GM19351 (cell line): ENCODE data around the gene RPL13A.

Source experiments
- ATAC-seq: cut with Tn5 transposase; IDR thresholded peaks from one replicate; pipeline ENCODE4 v1.9.1; 2021; ENCODE audit warnings: mild to moderate bottlenecking, moderate library complexity; ENCODE audit not compliant: unreplicated experiment

The RPL13A gene

DNA sequence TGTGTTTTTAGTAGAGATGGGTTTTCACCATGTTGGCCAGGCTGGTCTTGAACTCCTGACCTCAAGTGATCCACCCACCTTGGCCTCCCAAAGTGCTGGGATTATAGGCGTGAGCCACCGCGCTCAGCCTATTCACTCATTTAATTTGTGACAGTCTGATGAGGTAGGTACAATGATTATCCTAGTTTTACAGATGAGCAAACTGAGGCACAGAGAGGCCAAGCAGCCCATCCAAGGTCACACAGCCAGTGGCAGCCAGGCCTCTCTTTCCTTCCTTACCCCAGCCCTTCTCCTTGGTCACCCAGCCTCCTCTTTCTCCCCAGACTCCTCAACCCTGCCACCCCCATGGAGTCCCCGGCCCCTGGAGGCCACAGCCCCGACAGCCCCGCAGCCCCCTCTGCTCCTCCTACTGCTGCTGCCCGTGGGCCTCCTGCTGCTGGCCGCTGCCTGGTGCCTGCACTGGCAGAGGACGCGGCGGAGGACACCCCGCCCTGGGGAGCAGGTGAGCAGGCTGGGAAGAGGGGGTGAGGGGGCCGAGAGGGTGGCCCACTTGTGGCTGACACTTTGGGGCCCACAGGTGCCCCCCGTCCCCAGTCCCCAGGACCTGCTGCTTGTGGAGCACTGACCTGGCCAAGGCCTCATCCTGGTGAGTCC lies 7.3 kb upstream of the RPL13A start:
- ATAC-seq: no peak

DNA sequence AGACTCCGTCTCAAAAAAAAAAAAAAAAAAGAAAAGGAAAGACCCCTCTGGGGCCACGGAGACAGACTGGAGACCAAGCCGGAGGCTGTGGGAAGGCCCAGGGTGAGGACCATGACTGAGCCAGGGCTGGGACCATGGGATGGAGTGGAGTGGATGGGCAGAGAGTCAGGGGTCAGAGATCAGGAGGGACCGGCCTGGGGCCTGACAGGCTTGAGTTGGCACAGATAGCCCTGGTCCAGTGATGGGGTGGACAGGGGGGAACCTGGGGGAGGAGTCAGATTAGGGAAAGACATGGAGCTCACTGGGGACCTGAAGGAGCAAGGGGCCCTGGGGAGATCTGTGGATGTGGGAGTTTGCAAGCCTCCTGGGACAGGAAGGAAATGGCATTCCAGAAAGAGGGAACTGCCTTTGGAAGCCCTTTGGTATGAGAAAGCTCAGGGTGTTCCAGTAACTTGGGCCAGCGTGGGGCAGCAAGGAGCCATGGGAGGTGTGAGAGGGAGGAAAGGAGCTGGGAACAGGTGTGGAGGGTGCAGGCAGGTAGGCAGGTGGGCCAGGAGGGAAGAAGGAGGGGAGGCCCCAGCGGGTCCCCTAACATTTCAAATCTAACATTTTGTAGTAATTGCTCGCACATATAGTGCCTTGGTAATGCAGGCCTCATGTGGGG lies 6.3 kb upstream of the RPL13A start:
- ATAC-seq: no peak

DNA sequence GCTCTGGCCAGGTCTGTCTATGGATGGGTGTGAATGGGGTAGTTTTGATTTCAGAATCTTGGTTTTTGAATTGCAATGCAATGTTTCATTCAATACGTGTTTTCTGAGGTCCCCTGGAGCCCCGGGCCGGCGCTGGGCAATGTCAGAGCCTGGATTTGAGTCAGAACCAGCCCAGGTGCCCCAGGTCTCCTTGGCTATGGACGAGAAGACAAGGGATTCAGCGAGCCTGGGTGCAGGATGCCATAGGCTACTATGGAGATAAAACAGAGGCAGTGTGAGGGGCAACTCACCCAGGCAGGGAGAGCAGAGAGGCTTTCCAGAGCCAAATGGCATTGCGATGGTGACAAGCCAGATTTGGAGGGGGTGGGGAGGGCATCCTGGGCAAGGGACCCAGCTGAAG lies 1.2 kb upstream of the RPL13A start:
- no peak for ATAC-seq

DNA sequence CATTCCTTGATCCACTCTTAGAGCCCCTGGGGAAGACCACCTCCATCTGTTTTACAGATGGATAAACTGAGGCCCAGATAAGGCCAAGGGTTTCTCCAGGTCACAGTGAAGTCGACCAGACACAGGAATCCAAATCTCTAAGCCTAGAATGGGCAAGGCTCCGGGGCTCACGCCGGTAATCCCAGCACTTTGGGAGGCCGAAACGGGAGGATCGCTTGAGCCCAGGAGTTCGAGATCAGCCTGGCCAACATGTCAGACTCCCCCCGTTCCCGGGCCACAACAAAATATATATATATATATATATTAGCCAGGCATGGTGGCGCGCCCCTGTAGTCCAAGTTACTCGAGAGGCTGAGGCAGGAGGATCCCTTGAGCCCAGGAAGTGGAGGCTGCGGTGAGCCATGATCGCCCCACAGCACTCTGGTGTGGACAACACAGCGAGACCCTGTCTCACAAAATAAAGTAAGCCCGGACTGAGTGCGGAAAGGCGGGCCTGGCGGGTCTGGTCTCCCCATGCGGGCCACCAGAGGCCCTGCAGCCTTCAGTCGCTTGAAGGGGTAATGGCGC lies 615 bp upstream of the RPL13A start:
- no peak for ATAC-seq

DNA sequence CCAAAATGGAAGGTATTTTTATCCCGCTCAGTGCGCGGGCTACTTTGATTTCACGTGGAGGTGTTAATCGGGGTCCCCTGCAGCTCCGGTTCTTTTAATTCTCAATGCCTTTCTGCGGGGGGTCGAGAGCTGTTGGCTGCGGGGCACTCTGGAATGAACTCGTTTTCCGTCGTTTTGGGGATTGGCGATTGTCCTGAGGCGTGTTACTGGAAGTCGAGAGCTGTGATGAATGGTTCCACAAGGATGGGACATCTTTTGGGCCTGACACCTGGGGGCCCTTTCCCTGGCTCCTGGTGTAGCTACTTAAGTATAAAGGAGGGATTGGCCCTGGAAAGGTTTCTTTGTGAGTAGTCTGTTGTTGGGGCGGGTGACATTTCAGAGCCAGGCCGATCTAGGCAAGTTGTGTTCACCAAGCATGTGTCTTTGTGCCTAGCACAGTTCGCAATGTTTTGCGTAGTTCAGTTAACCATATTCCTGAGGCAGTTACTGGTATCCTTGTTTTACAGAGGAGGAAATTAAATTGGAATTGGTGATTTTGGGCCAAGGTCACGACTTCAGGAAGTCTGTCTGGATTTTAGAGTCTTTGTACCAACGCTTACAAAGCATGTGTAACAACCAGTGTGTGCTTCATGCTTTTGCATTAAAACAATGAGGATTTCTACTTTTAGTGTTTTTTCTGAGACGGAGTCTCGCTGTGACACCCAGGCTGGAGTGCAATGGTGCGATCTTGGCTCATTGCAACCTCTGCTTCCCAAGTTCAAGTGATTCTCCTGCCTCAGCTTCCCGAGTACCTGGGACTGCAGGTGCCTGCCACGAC lies 846 bp downstream of the RPL13A start:
- no peak for ATAC-seq

DNA sequence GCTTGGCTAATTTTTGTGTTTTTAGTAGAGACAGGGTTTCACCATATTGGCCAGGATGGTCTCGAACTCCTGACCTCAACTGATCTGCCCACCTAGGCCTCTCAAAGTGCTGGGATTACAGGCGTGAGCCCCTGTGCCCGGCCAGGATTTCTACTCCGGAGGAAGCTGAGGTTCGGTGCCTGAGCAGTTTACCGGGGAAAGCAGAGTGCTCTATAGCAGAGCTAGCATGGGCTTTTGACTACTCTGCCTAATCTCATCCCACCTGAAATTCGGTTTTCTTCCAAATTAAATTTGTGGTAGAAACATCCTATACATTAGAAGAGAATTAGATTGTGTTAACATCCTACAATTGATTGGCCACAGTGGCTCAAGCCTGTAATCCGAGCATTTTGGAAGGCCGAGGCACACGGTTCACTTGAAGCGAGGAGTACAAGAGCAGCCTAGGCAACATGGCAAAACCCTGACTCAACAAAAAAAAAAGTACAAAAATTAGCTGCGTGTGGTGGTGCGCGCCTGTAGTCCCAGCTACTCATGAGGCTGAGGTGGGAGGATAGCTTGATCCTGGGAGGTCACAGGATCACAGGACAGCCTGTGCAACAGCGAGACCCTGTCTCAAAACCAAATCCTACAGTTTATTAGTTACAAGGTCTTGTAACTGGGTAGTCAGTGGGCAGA lies 1.6 kb downstream of the RPL13A start:
- no peak for ATAC-seq

DNA sequence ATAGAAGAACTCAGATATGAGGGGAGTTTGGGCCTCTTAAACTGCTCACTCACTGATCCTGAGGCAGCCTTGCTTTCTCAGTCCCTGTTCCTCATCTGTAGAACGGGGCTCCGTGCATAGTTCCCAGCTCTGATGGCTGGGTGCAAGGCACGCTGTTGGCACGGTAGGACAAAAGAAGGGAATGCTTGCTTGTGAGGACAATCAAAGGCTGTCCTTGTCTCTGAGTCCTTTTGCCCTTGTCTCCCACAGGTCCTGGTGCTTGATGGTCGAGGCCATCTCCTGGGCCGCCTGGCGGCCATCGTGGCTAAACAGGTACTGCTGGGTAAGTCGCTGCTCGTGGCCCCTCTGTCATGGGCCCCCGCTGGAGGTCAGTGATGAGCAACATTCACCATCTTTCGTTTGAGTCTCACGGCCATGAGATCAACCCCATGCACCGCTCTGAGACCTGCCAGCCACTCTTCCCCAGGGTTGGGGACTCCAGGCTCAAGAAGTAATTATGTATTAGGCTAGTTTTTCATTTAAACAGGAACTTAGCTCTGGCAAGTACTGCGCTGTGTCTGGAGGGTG lies 2.3 kb downstream of the RPL13A start:
- no peak for ATAC-seq

DNA sequence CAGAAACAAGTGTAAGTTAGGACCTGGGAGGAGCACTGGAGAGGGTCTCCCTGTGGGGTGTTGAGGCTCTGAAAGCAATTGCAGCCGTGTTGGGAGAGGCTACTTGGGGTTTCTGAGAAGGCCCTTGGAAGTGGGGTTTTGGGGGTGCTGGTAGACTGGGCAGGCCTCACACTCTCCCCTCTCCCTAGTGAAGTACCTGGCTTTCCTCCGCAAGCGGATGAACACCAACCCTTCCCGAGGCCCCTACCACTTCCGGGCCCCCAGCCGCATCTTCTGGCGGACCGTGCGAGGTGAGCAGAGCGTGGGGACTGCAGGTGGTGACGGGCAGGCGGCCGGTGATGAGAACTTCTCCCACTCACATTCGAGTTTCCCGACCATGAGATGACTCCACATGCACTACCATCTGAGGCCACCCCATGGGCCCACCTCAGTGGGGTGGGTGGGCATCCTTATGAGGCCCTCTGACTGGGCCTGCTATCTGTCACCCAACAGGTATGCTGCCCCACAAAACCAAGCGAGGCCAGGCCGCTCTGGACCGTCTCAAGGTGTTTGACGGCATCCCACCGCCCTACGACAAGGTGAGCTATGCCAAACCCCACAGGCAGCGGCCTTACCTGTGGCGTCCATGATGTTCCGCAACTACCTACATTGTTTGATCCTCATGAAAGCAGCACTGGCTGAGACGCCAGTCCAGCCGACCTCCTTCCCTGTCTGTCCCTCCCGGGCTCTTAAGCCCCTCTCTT lies 3.0 kb downstream of the RPL13A start:
- ATAC-seq: no peak

DNA sequence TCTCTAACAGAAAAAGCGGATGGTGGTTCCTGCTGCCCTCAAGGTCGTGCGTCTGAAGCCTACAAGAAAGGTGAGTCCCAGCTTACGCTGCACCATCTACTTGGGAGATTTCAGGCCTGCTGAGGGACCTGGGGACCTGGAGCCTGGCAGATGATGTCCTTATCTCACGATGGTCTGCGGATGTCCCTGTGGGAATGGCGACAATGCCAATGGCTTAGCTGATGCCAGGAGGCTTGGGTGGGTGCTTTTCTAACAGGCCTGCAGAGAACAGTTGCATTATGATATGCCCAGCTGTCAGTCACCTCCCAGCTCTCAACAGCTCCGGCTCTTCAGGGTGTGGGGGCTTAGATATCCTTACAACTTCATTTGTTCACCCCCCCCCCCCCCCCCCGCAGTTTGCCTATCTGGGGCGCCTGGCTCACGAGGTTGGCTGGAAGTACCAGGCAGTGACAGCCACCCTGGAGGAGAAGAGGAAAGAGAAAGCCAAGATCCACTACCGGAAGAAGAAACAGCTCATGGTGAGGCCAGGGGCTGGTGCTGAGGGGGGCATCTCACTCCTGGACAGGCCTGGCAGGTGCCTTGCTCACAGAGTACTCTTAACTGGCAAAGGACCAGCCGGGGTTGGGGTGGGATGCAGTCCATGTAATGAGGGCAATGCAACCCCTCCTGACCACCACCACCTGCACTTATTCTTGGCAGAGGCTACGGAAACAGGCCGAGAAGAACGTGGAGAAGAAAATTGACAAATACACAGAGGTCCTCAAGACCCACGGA lies 3.8 kb downstream of the RPL13A start:
- ATAC-seq: no peak

DNA sequence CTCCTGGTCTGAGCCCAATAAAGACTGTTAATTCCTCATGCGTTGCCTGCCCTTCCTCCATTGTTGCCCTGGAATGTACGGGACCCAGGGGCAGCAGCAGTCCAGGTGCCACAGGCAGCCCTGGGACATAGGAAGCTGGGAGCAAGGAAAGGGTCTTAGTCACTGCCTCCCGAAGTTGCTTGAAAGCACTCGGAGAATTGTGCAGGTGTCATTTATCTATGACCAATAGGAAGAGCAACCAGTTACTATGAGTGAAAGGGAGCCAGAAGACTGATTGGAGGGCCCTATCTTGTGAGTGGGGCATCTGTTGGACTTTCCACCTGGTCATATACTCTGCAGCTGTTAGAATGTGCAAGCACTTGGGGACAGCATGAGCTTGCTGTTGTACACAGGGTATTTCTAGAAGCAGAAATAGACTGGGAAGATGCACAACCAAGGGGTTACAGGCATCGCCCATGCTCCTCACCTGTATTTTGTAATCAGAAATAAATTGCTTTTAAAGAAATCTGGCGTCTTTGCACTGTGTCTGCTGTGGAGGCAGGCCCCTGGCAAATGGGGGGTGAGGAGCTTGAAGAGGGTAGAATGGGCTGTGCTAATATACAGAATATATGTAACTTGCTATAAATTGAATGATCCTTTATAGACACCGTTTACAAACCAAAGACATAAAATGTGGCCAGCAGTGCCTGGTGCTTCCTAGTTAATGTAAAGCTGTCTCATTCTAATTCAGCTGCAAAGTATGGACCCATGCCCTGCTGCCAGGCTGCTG lies 4.6 kb downstream of the RPL13A start:
- no peak for ATAC-seq

DNA sequence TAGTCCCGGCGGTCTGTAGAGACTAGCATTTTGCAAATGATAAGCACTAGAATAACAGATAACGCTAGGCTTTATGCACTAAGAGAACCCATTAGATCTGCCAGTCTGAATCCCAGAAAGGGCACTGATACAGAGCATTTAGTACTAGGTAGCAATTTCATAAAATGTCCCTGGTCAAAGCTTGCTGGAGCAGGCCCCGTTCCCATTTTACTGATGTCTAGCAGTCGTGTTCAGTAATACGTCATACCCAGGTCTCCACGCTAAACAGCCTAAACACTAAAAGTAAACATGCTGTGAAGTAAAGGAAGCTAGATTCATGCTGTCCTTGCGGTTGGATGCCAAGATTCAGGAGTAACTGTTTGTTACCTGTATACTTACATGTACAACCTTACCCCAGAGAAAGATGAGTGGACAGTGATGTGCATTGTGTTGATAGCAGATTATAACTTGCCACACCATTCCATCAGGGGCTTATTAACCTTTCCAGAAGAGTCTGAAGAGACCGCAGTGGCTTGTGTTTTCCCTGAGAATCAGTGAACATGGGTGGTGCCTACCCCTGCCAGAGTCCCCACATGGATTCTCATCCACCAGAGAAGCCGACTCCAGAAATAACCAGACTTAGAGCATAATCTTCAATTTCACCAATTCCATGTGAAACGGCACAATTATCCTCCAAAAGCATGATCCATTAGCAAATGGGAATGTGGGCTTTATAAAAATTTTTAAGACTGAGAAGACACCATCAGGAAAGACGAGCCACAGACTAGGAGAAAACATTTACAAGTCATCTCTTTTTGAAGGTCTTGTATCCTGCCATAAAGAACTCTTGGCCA lies 5.4 kb downstream of the RPL13A start:
- no peak for ATAC-seq

DNA sequence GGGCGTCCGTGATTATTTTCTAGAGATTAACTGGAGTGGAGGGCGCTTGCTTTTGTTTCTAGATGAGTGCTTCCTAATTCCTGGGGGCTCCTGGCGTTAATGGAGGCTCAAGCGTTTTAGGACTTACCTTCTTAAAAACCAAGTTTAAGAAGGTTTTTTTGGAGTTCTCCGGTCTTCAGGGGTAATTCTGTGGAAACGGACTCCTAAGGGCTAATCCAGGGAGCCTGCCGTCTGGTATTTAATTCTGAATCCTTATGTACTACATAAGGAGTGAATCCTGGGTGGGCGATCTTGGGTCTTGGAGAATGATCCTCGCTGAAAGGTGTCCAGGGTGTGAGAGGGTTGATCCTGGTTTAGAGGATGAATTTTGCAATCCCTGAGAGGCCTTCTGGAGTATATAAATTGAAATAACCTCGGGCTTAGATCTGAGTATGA lies 9.2 kb downstream of the RPL13A start:
- ATAC-seq: no peak

DNA sequence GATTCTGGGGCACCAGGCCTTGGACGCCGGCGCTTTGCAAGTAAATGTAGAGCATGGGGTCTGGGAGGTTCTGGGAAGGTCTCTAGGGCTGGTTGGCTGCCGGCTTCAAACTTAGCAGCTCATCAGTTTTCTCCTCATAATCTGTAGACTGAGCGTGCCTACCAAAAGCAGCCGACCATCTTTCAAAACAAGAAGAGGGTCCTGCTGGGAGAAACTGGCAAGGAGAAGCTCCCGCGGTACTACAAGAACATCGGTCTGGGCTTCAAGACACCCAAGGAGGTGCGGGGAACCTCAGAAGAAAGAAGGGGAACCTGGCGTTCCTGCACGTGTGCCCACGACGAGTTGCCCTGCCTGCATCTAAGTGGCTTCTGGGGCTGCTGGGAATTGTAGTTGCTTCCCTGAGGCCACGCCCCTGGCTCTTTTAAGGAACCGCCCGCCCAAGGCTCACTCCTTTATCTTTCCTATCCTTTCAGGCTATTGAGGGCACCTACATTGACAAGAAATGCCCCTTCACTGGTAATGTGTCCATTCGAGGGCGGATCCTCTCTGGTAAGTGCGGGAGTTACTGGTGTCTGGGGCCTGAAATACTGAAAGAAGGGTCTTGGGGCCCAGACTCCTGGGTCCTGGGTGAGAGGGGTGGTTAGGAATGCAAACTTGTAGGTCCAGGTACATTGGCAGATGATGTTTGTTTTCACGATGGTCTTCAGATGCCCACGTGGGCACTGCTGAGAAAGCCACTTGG lies 9.8 kb downstream of the RPL13A start:
- no peak for ATAC-seq

DNA sequence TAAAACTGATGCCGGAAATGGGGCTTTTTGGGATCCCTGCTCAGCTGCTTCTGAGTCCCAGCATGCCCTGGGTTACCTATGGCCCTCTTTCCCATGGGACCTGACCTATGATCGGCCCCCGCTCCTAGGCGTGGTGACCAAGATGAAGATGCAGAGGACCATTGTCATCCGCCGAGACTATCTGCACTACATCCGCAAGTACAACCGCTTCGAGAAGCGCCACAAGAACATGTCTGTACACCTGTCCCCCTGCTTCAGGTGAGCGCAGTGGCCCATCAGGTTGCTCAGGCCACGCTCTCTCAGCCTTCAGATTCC lies 10.3 kb downstream of the RPL13A start:
- ATAC-seq: no peak

DNA sequence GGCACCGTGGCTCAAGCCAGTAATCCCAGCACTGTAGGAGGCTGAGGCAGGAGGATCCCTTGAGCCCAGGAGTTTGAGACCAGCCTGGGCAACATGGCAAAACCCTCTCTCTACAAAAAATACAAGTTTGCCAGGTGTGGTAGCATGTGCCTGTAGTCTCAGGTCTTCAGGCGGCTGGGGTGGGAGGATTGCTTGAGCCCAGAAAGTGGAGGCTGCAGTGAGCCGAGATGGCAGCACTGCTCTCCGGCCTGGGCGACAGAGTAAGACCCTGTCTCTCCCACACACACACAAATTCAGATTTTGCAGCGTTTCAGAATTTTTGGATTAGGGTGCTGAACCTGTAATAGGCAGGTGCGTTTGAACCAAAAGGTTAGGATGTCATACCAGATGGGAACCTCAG lies 11.1 kb downstream of the RPL13A start:
- ATAC-seq: no peak

DNA sequence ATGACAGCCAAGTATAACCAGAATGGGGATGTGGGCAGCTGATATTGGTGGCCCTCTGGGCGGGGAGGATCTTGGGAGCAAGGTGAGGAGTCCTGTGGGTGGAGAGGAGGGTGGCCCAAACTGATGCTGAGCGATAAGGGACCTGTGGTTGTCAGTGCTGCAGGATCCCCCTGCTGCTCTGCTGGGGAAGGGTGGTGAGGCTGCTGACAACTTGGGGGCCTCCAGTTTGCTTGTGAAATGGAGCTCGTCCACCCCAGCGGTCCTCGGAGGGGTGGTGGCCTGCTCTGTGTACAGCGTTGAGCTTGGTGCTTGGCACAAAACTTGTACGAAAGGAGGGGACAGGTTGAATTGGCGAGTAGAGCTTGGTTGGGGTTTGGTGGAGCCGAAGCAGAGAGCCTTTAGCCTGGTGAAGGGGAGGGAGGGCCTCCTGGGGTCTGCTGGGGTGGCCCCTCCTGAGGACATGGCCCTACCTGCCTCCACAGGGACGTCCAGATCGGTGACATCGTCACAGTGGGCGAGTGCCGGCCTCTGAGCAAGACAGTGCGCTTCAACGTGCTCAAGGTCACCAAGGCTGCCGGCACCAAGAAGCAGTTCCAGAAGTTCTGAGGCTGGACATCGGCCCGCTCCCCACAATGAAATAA lies 11.7 kb downstream of the RPL13A start:
- ATAC-seq: no peak
